ENCODE results near the gene ZNF12. TPM values are rescaled to one million over a fixed set of nuclear protein-coding genes. Genes with fewer than 3 reads are reported as not detected.

ZNF12 gene
- total and polyA plus RNA-seq, 2 of the 8 experiments (the other 6 are each of a cell fraction or from before 2014, with no cell fraction given), result 6.7 to 16.2 TPM

DNA sequence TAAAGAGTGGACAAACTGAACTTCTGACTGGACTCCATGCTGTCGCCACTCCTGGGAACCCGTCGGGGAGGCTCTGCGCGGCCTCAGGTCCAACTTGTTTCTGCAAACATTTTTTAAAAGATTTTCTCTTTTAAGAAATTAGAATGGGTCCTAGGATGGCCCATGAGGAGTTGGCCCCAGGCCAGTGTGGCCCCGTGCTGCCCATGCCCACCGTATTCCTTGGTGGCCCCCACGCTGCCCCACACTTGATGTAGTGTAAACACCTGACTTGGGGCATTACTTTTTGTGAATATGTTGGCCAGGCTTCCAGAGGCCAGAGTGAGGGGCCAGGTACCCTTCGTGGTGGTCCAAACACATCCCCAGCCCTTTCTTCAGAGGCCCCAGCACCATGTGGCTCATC, 50.3 kb downstream of the ZNF12 start:
- no peak overlapping the region for H3K14ac ChIP-seq (ENCODE audit: insufficient read length)
- H3K18ac ChIP-seq (ENCODE audit: extremely low read depth, low read length), result no peak overlapping the region
- H3K79me1 ChIP-seq (ENCODE audit: low read depth, low read length), result no peaks in the 10 kb centered on the region
- no peaks in the 10 kb centered on the region for H3K27me3 ChIP-seq (replicated peaks in 1 of 4; ENCODE audit: control insufficient read depth in 3 of 4, extremely low read depth in 1 of 4, insufficient read depth in 3 of 4, low read length in 3 of 4)
- H3K56ac ChIP-seq (replicated peaks; ENCODE audit: insufficient read length, low read depth, low read length), result no peak overlapping the region
- no peak overlapping the region for H2BK20ac ChIP-seq (ENCODE audit: low read length)
- FAIRE-seq (no peak), DNase-seq (ENCODE audit: low read depth in 1 of 2, low spot score in 2 of 2) (no peak)
- no peaks in the 10 kb centered on the region for H3K23me2 ChIP-seq (ENCODE audit: low read depth, low read length)
- POLR2A ChIA-PET (ENCODE audit: partially characterized antibody), result interaction anchor here (1.0 kb wide), 1 partner anchor 45 kb away, joined by 3 read pairs; no protein-coding TSS in a partner anchor
- no peak overlapping the region for H3K9ac ChIP-seq (replicated peaks in 1 of 4; ENCODE audit: extremely low read depth in 1 of 4, low read depth in 3 of 4, low read length in 3 of 4)
- peak overlapping the region; percentile 68; the same call in 1 of the 2 replicates for H4K8ac ChIP-seq (ENCODE audit: extremely low read depth, insufficient read depth, low read length)
- H3K9me3 ChIP-seq (ENCODE audit: insufficient read depth in 2 of 2, low read depth in 1 of 2, low read length in 1 of 2), result no peaks in the 10 kb centered on the region; a peak in 1 of 4 replicates
- H4K91ac ChIP-seq (replicated peaks; ENCODE audit: insufficient read length, low read length), result no peak overlapping the region
- H2AK5ac ChIP-seq (ENCODE audit: low read depth, low read length), result no peak overlapping the region
- H3K79me2 ChIP-seq (ENCODE audit: control insufficient read depth in 1 of 2, insufficient read depth in 2 of 2, low read length in 2 of 2), result no peaks in the 10 kb centered on the region
- WGBS, 2 experiments (ENCODE audit: extremely low coverage in 1 of 2, insufficient coverage in 1 of 2, insufficient read length in 1 of 2, insufficient replicate concordance in 2 of 2, low coverage in 1 of 2, low lambda C conversion rate in 2 of 2, missing lambda C conversion rate in 1 of 2), result 88% methylated on average over 9 of the region's 9 CpGs; no CpG with 5 or more reads in 1 of the 2 experiments
- H2BK120ac ChIP-seq (replicated peaks; ENCODE audit: low read depth, low read length), result no peak overlapping the region
- no peak overlapping the region for H3K27ac ChIP-seq (ENCODE audit: low read depth, low read length)
- no peak overlapping the region for H4K5ac ChIP-seq (ENCODE audit: insufficient read length, low read depth, low read length)
- peaks cover 0 to 30% (median 2%) of the 10 kb centered on the region in 4 experiments; a peak in 3 of 8 replicates for H3K36me3 ChIP-seq (ENCODE audit: control insufficient read depth in 2 of 4, insufficient read depth in 4 of 4, low read length in 3 of 4)
- no peak overlapping the region for H3K4me2 ChIP-seq (ENCODE audit: insufficient read depth in 1 of 2, low read depth in 2 of 2, low read length in 2 of 2)
- H3K4me1 ChIP-seq (replicated peaks in 1 of 4; ENCODE audit: control insufficient read depth in 3 of 4, insufficient read depth in 4 of 4, low read length in 3 of 4), result peaks cover 0 to 6% (median under 1%) of the 10 kb centered on the region in 4 experiments; a peak in 4 of 7 replicates
- no peak overlapping the region for H2BK12ac ChIP-seq (ENCODE audit: low read depth, low read length)
- H2BK5ac ChIP-seq (ENCODE audit: low read depth, low read length), result no peak overlapping the region
- H3K23ac ChIP-seq (ENCODE audit: insufficient read length), result no peak overlapping the region
- CTCF ChIA-PET (ENCODE audit: partially characterized antibody), result interaction anchor here (0.9 kb wide), 1 partner anchor 31 kb away, joined by 3 read pairs; no protein-coding TSS in a partner anchor
- no peak overlapping the region for H2BK15ac ChIP-seq (ENCODE audit: low read length)
- H3K4me3 ChIP-seq (ENCODE audit: extremely low read depth in 1 of 4, insufficient read depth in 2 of 4, low read depth in 3 of 4, low read length in 4 of 4), result no peak overlapping the region
- no peak overlapping the region for H3K4ac ChIP-seq (replicated peaks; ENCODE audit: insufficient read length, low read depth, low read length)
- H4K20me1 ChIP-seq (replicated peaks in 1 of 2; ENCODE audit: control insufficient read depth in 1 of 2, insufficient read depth in 2 of 2, low read length in 2 of 2), result peaks cover 0 to 2% of the 10 kb centered on the region in 2 experiments
- no peak overlapping the region for H2AFZ ChIP-seq (ENCODE audit: low read length)
- TF ChIP-seq NRF1 (IDR thresholded peaks at IDR 0.05; ENCODE audit: low read depth, low read length), result no peak
- no peak for TF ChIP-seq POLR2AphosphoS5 (IDR thresholded peaks at IDR 0.05; ENCODE audit: low read depth, low read length)
- TF ChIP-seq KDM1A (IDR thresholded peaks at IDR 0.05; ENCODE audit: borderline replicate concordance, low read length), result no peak
- no peak for TF ChIP-seq SUZ12 (IDR thresholded peaks at IDR 0.05; ENCODE audit: low read length)
- TF ChIP-seq SP1 (IDR thresholded peaks at IDR 0.05; ENCODE audit: low read depth, low read length), result no peak
- TF ChIP-seq ZNF274 (IDR thresholded peaks at IDR 0.05; ENCODE audit: borderline replicate concordance, extremely low read depth, low read length), result no peak
- no peak for TF ChIP-seq CEBPB (IDR thresholded peaks at IDR 0.05; ENCODE audit: low read depth, low read length)
- TF ChIP-seq, protein P1, sequence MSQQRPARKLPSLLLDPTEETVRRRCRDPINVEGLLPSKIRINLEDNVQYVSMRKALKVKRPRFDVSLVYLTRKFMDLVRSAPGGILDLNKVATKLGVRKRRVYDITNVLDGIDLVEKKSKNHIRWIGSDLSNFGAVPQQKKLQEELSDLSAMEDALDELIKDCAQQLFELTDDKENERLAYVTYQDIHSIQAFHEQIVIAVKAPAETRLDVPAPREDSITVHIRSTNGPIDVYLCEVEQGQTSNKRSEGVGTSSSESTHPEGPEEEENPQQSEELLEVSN (IDR thresholded peaks at IDR 0.05), result no peak
- TF ChIP-seq EZH2 (IDR thresholded peaks at IDR 0.05; ENCODE audit: low read depth, low read length, severe bottlenecking), result no peak
- TF ChIP-seq RBBP5 (IDR thresholded peaks at IDR 0.05; ENCODE audit: borderline replicate concordance, low read depth, low read length), result no peak
- TF ChIP-seq GTF2F1 (IDR thresholded peaks at IDR 0.05; ENCODE audit: borderline replicate concordance, low read depth, low read length), result no peak
- no peak for TF ChIP-seq TAF7 (optimal IDR thresholded peaks at IDR 0.05; ENCODE audit: borderline replicate concordance, low read depth, low read length)
- TF ChIP-seq BCL11A (IDR thresholded peaks at IDR 0.05; ENCODE audit: low read depth in 2 of 2, low read length in 2 of 2), result no peak
- no peak for TF ChIP-seq SIX5 (IDR thresholded peaks at IDR 0.05; ENCODE audit: low read depth, low read length)

Measured in H1 (cell line).